NCI-H2107 treated with DMSO at 0.1 percent for 48 hours (cell line): ENCODE results near the gene ELAPOR1.

Source experiments
- DNase-seq: peaks from one replicate; lab custom pipeline; 2025; ENCODE audit not compliant: unreplicated experiment; lab: John Stamatoyannopoulos, UW

Gene ELAPOR1

GRCh38 chr1:109094871-109095270 is 19.0 kb upstream of the ELAPOR1 start:
- no peak for DNase-seq

DNA sequence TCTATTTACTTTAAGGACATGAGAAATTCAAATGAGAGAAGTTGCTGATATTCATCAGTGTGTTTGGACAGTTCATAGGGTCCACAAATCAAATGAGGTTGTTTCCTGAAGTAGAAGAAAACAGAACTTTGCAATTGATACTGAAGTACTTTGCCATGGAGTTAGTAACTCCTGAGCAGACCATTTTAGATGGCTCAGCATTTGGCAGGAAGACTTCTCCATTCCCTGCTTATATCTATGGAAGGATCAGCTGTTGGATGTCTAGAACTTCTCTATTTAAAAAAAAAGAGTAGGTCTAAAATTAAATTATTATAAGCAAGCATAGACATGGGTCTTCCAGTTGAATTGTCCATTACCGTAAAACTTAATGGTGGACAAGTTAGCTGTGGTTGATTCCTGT is 18.3 kb upstream of the ELAPOR1 start:
- DNase-seq: no peak

DNA sequence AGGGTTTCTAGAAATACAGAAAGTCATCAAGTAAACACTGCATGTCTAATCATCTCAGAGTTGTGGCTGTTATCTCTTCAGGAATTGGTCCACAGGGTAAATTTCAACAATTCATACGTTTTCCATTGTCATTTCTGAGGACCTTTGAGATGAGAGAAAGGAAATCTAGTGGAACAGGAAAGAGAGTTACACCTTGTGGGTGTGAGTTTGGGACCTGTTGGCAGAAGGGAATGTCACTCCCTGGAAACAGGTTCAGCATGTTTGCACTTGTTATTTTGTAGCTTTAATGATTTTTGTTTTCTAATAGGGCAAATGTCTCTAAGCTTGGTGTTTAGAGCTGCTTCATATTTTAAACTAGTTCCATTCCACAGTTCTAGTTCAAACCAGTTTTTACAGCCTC is 17.8 kb upstream of the ELAPOR1 start:
- no peak for DNase-seq

DNA sequence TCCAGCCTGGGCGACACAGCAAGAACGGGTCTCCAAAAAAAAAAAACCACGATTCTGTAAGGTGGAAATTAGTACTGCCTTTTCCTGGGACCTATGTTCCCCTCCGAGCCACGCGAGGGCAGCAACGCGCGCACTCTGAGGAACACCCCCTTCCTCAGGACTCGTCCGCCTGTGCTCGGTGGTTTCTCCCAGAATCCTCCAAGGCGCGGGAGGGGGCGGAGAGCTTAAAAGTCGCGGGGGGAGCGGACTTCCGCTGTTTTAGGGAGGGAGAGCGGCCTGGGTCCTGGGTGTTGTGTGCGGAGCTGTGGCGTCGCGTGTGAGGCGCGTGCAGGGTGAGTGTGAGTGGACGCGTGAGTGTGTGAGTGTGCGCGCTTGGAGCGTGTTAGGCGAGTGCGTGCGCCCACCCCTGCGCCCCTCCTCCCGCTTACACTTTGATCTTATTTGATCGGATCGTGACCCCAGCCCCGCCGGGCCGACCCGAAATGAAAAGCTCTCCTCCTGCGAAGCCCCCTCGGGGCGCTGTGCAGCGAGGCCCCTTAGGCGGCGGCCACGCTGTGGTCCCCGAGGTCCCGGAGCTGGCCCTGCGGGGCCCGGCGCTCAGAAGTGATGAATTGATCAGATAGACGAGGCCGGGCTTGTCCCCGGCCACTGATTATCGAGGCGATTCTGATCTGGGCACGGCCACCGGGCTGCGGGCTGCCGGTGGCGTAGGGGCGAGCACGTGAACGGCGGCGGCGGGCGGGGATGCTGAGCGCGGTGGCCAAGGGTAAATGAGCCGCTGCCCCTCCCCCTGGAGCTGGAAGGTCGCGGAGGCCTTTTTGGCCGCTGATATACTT is 13.8 kb upstream of the ELAPOR1 start:
- peak; percentile 94 for DNase-seq

DNA sequence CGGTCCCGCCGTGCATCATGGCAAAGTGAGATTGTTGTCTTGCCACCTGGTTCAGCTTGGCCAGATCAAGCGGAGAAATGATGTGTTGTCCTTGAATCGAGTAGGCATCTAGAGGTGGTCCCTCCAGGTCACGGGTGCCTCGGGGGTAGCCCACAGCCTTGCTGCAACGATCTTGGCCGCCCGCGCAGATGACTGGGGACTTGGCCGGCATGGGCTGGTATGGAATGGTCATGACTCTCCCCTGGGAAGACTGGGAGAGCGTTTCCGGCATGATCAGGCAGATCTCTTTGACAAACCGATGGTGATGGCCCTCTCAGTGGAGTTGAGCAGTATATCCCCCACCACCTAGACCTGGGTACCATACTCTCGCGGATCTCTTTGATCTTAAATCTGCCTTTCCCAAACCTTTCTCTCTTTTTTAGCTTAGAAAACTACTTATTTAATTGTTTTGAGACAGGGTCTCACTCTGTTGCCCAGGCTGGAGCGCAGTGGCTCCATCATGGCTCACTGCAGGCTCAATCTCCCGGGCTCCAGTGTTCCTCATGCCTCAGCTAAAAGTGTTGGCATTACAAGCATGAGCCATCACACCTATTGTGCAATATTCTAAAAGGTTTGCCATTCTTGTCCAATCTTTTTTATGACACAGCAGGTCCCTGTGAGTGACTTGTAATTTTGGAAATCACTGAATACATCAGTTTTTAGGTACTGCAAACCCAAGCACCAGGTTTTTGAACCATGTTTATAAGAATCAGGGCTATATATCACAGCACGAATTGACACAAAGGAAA is 9.4 kb upstream of the ELAPOR1 start:
- no peak for DNase-seq

GRCh38 chr1:109105881-109106280 is 8.0 kb upstream of the ELAPOR1 start:
- DNase-seq: no peak

GRCh38 chr1:109107785-109108184 is 6.1 kb upstream of the ELAPOR1 start:
- no peak for DNase-seq

DNA sequence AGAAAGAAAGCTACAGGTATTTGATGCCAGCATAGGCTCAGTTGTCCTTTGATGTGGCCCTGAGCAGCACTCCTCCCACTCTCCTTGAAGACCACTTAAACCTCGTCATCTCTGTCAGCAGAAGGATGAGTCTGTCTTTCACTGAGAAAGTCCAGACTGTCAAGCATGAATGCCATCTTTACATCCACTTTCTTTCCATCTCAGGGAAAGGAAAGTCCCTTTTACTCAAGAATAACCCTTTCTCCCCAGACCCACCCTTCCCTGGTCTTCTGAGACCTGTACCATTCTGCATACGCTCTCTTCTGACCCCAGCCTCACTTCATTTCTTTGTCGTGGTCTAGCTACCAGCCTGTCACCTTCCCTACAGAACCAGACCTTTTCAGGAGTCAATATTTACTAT is 4.0 kb upstream of the ELAPOR1 start:
- no peak for DNase-seq

- DNase-seq: no peak
Measured at GRCh38 chr1:109111386-109112055, 2.4 kb upstream of the ELAPOR1 start.

DNA sequence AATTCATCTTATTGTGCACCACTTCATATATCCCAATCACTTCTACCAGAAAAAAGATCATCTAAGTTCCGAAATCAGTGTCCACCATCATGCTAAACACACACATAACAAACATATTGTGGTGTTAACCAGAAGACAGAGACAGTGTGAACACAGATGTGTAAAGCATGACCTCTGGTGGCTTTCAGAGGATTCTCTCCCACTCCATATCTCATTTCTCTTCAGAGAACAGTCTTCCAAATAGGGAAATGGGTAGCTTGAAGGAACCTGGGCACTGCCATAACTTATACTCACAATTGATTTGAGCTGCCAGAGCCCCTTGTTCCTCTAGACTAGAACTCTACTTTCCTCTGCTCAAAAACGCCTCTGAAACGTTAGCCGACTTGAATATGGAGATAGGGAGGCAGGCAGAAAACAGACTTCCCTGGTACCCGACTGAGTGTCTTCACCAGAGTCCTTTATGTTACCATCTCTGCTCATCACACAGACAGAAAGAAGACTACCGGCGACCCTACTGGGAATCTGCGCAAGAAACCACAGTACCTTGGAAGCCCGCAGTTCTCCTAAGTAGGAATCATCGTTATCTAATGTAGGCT is 1.8 kb upstream of the ELAPOR1 start:
- DNase-seq: no peak

DNA sequence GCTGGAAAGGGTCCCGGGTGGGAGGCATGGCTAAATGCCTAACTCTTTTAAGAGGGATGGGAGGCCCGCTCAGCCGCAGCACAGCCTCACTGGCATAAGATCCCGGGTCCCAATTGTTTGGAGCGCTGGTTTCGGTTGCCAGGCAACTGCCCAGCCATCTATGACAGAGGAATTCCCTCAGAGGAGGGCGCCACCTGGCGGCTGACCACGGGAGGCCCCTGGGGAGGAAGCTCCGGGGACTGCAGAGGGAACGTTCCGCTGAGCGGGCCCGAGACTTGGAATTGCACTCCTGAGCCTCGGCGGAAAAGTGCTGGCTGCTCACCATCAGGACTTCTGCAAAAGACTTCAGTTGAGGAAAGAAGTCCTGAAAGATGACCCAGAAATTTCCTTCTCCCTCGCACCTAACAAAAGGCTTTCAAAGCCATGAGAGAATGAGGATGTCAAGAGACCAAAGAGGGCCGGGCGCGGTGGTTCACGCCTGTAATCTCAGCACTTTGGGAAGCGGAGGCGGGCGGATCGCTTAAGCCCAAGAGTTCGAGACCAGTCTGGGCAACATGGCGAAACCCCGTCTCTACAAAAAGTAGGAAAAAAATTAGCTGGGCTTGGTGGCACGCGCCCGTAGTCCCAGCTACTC is 1.1 kb upstream of the ELAPOR1 start:
- DNase-seq: peak; percentile 86

DNA sequence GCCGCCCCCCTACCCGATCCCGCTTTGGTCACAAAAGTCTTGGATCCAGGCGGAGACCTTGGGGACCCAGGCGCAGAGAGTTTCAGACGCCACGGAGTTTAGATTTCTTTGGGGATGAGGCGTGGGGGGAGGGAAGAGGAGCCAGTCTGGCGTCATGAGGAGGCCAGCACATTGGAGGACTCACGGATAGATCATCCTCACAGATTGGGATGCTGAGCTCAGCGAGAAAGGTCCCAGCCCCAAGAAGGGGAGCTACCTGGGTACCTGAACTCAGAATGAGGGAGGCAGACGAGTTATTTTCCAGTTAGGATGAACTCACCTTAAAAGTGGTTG is 393 bp downstream of the ELAPOR1 start:
- no peak for DNase-seq

GRCh38 chr1:109115685-109116084 is 1.8 kb downstream of the ELAPOR1 start:
- DNase-seq: no peak

GRCh38 chr1:109116286-109116685 is 2.4 kb downstream of the ELAPOR1 start:
- DNase-seq: no peak

GRCh38 chr1:109118089-109118488 is 4.2 kb downstream of the ELAPOR1 start:
- no peak for DNase-seq

DNA sequence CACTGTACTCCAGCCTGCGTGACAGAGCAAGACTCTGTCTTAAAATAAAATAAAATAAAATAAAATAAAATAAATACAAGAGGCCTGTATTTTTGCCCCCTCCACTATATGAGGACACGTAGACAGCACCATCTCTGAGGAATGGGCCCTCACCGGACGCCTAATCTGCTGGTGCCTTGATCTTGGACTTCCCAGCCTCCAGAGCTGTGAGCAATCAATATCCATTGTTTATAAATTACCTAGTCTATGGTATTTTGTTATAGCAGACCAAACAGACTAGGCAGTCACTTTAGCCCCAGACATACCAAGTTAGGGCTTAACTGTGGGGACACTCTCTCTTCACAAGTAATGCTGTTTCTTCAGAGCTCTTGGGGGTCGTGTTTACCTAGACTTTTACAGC is 6.4 kb downstream of the ELAPOR1 start:
- DNase-seq: no peak

GRCh38 chr1:109131059-109131458 is 17.1 kb downstream of the ELAPOR1 start:
- no peak for DNase-seq

DNA sequence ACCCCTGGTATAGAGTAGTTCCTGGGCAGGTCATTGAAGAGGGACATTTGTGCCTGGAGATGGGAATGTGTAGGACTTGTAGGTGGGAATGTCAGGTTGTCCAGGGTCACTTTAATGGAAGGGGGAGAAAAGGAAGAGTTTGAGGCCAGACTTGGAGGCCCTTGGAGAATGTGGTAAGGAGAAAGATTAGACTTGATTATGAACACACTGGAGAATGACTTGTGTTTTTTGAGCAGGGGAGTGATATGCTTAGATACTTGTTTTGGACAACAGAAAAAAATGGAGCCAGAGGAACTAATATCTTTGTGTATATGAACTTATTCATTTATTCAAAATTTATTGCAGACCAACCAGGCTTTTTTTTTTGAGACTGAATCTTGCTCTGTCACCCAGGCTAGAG is 17.9 kb downstream of the ELAPOR1 start:
- DNase-seq: no peak

DNA sequence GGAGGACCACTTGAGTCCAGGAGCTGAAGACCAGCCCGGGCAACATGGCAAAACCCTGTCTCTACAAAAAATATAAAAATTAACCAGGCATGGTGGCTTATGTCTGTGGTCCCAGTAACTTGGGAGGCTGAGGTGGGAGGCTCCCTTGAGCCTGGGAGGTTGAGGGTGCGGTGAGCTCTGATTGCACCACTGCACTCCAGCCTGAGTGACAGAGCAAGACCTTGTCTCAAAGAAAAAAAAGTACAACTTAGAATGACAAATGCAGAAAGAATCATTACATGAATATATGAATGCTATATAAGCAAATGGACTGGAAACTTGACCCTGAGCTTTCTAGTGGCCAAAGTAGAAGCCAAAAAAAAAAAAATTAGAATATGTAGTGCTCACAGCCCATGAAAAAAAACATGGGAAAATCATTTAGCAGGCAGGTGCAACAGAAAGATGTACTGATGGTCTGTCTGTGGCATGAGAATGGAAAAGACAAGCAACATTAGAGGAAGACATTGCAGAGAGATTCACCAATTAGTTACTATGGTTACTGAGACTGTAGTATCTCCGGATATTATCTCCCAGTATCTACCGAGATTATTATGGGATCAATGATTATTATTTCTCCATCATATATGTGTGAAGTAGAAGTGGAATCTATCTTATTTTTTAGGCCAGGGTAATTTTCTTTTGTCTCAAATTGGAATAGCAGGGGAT is 19.2 kb downstream of the ELAPOR1 start:
- no peak for DNase-seq

DNA sequence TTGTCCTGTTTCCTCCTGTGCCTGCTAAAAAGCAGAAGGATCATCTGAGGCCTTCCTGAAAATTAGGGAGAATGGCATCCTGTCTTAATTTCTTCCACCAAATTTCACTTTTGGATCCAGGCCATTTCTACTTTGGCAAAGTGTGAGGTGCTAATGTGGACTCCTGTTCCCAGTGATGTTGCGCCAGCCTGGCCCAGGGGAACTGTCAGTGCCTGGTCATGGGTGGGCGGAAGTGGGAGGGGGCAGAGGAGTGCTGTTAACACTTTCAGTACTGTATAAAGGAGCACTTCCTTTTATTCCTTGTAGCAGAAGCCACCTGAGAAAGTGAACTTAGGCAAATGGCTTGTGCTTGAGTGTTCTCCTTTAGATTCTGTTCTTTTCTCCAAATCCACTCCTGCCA is 19.9 kb downstream of the ELAPOR1 start:
- DNase-seq: no peak
